Breast epithelium (tissue), 4 donors: Measurements from ENCODE around the gene TATDN2. TPM values are rescaled to one million over a fixed set of nuclear protein-coding genes. Genes with fewer than 3 reads are reported as not detected.

Source experiments
- DNase-seq, 2 donors: peaks; one replicate each; pipeline ENCODE4 v3.0.0-alpha.2; 2019; ENCODE audit warnings: low spot score in 2 of 2
- H3K27ac ChIP-seq, 2 donors: fragments of 200-600 bp; sonication (generic) in 1 of 2; one replicate each; pipeline ENCODE4 v1.5.1; 2016 to 2019; ENCODE audit warnings: mild to moderate bottlenecking in 1 of 2
- H3K27me3 ChIP-seq, 2 donors: fragments of 200-600 bp; sonication (generic) in 1 of 2; one replicate each; pipeline versions ENCODE4 v1.5.1 to v1.6.0; 2017 to 2019; ENCODE audit warnings: control low read depth in 1 of 2, mild to moderate bottlenecking in 1 of 2
- H3K36me3 ChIP-seq: fragments of 200-600 bp; one replicate; pipeline ENCODE4 v1.5.1; 2019
- H3K4me1 ChIP-seq, 2 donors: fragments of 200-600 bp; sonication (generic); one replicate each; pipeline ENCODE4 v1.5.1; 2016 to 2019; ENCODE audit warnings: control low read depth in 1 of 2
- H3K4me3 ChIP-seq, 3 donors: fragments of 200-600 bp; sonication (generic); 1 replicate in 2 of 3; 2 replicates in 1 of 3; pipeline ENCODE4 v1.5.1; 2016 to 2019; ENCODE audit warnings: mild to moderate bottlenecking in 3 of 3, moderate library complexity in 2 of 3
- H3K9me3 ChIP-seq, 2 donors: fragments of 200-600 bp; sonication (generic) in 1 of 2; one replicate each; pipeline ENCODE4 v1.5.1; 2016 to 2019; ENCODE audit warnings: control low read depth in 1 of 2
- POLR2A ChIP-seq: fragments of 450-650 bp; IDR thresholded peaks from one replicate; pipeline ENCODE4 v1.6.1; 2016; ENCODE audit warnings: antibody characterized with exemption, mild to moderate bottlenecking, moderate library complexity
- POLR2AphosphoS5 ChIP-seq, 3 donors: sonication (generic); formaldehyde crosslinking; IDR thresholded peaks; one replicate each; pipeline ENCODE4 v1.6.1; 2017; ENCODE audit warnings: antibody characterized with exemption in 3 of 3
- intact Hi-C: fragments of 100-400 bp; cut with DNase I; formaldehyde crosslinking; loops from one replicate; pipeline ENCODE4 v1.15.1; 2023; ENCODE audit warnings: low total_unique reads
- total RNA-seq, 3 donors: library from RNA; depleted of rRNA; stranded (reverse); fragments of >200 nt; gene quantifications; one replicate each; pipeline ENCODE4 v1.1.0, GENCODE V29; 2016
- TF ChIP-seq, protein P1 (sequence below), 3 donors: fragments of 450-650 bp; IDR thresholded peaks; one replicate each; pipeline ENCODE4 v1.5.1; 2016 to 2017; ENCODE audit warnings: antibody characterized with exemption in 3 of 3, mild to moderate bottlenecking in 3 of 3, moderate library complexity in 3 of 3

The TATDN2 gene
- total RNA-seq, 3 donors from 2014 or later: 14.6 to 19.3 (median 18.7) TPM

DNA sequence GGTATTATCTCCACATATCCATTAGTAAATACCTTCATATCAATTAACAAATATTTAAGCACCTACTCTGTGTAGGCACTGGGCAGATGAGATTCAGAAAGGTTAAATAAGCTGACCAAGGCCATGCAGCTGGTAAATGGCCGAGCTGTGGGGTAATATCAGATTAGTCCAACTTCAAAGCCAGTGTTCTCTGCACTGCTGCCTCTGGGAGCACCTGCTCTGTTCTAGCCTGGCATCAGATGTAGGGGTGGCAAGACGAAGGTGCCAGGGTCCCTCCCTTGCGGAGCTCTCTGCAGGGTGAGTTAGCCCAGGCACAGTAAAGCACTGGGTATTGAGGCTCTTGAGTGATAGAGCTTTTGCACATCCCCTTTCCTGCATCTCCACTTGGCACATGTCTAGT lies 5.5 kb downstream of the TATDN2 start:
- peaks cover 0 to 6% of the 10 kb centered on the region in 2 donors for H3K4me1 ChIP-seq
- H3K27me3 ChIP-seq: no peaks in the 10 kb centered on the region
- no peak for DNase-seq
- H3K4me3 ChIP-seq: no peak overlapping the region
- H3K36me3 ChIP-seq: no peaks in the 10 kb centered on the region
- no peak for TF ChIP-seq POLR2AphosphoS5 (IDR thresholded peaks at IDR 0.05)
- no peak for TF ChIP-seq POLR2A
- TF ChIP-seq, protein P1, sequence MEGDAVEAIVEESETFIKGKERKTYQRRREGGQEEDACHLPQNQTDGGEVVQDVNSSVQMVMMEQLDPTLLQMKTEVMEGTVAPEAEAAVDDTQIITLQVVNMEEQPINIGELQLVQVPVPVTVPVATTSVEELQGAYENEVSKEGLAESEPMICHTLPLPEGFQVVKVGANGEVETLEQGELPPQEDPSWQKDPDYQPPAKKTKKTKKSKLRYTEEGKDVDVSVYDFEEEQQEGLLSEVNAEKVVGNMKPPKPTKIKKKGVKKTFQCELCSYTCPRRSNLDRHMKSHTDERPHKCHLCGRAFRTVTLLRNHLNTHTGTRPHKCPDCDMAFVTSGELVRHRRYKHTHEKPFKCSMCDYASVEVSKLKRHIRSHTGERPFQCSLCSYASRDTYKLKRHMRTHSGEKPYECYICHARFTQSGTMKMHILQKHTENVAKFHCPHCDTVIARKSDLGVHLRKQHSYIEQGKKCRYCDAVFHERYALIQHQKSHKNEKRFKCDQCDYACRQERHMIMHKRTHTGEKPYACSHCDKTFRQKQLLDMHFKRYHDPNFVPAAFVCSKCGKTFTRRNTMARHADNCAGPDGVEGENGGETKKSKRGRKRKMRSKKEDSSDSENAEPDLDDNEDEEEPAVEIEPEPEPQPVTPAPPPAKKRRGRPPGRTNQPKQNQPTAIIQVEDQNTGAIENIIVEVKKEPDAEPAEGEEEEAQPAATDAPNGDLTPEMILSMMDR (IDR thresholded peaks at IDR 0.05): no peak
- no peaks in the 10 kb centered on the region for H3K9me3 ChIP-seq
- intact Hi-C loops: no loop called here
- H3K27ac ChIP-seq: no peak overlapping the region

DNA sequence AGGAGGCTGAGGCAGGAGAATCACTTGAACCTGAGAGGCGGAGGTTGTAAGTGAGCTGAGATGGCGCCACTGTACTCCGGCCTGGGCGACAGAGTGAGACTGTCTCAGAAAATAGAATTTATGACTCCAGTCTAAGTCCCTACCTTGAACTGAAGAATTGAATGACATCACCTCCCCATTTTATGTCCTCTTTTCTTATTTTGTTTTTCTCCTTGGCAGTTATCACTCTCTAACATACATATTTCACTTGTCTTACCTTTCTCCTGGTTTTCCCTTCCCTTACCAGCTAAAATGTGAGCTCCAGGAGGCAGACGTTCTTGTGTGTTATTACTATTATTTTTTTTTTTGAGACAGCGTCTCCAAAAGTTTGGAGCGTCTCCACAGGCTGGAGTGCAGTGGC lies 7.6 kb downstream of the TATDN2 start:
- Histone ChIP-seq H3K36me3 (no peaks in the 10 kb centered on the region), H3K27ac (no peak overlapping the region), H3K9me3 (no peaks in the 10 kb centered on the region), H3K4me1 (no peaks in the 10 kb centered on the region), H3K27me3 (no peaks in the 10 kb centered on the region), H3K4me3 (no peak overlapping the region)
- TF ChIP-seq, protein P1 (IDR thresholded peaks at IDR 0.05): no peak
- no peak for TF ChIP-seq POLR2A
- DNase-seq: no peak
- intact Hi-C loops: no loop called here

DNA sequence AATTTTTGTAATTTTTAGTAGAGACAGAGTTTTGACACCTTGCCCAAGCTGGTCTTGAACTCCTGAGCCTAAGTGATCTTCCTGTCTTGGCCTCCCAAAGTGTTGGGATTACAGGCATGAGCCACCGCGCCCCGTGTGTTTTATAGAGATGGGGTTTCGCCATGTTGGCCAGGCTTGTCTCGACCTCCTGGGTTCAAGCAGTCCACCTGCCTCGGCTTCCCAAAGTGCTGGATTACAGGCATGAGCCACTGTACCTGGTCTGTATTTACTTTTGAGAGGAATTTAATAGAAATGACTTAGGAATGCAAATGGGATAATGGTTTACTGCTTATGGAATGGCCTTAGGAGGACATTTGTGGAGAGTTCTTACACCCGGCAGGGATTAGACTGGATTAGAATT lies 10.8 kb downstream of the TATDN2 start:
- DNase-seq: no peak
- Histone ChIP-seq H3K27me3 (no peaks in the 10 kb centered on the region), H3K4me3 (no peak overlapping the region), H3K27ac (no peak overlapping the region), H3K9me3 (no peaks in the 10 kb centered on the region), H3K36me3 (no peaks in the 10 kb centered on the region), H3K4me1 (no peaks in the 10 kb centered on the region)
- intact Hi-C loops: no loop called here
- no peak for TF ChIP-seq POLR2A
- TF ChIP-seq, protein P1 (IDR thresholded peaks at IDR 0.05): no peak
- no peak for TF ChIP-seq POLR2AphosphoS5 (IDR thresholded peaks at IDR 0.05)

DNA sequence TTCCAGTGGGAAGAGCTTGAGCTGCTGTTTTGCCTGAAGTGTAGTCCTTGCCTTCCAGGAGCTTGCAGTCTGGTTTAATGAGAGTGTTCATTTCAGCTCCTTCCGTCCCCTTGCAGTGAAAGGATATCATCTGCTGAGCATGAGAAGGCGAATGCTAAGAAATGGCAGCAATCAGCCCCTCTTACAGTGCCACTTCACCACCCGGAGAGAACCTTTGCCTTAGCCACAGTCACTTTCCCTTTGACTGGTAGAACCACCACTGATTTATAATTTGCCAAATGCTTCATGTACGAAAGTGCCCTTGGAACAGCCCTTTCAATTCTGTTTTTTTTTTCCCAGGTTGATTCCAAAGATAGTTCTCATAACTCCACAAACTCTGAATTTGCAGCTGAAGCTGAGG lies 11.5 kb downstream of the TATDN2 start:
- Histone ChIP-seq H3K4me1 (no peaks in the 10 kb centered on the region), H3K9me3 (no peaks in the 10 kb centered on the region), H3K27ac (no peak overlapping the region), H3K4me3 (no peak overlapping the region), H3K27me3 (no peaks in the 10 kb centered on the region), H3K36me3 (no peaks in the 10 kb centered on the region)
- TF ChIP-seq, protein P1 (IDR thresholded peaks at IDR 0.05): no peak
- no peak for TF ChIP-seq POLR2AphosphoS5 (IDR thresholded peaks at IDR 0.05)
- no peak for TF ChIP-seq POLR2A
- DNase-seq: no peak
- intact Hi-C loops: no loop called here

DNA sequence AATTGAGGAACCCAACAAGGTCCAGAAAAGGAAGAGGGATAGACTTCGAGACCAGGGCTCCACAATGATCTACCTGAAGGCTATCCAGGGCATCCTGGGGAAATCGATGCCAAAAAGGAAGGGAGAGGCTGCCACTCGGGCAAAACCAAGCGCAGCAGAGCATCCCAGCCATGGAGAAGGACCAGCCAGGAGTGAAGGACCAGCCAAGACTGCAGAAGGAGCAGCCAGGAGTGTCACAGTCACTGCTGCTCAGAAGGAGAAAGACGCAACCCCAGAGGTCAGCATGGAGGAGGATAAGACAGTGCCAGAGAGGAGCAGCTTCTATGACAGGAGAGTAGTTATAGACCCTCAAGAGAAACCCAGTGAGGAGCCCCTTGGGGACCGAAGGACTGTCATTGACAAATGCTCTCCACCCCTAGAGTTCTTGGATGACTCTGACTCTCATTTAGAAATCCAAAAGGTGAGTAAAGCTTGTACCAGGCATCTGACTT lies 12.0 kb downstream of the TATDN2 start:
- Histone ChIP-seq H3K36me3 (no peaks in the 10 kb centered on the region), H3K4me3 (no peak overlapping the region), H3K9me3 (no peaks in the 10 kb centered on the region), H3K4me1 (no peaks in the 10 kb centered on the region), H3K27me3 (no peaks in the 10 kb centered on the region), H3K27ac (no peak overlapping the region)
- intact Hi-C loops: no loop called here
- DNase-seq: no peak
- TF ChIP-seq POLR2AphosphoS5 (IDR thresholded peaks at IDR 0.05): no peak
- TF ChIP-seq POLR2A: no peak
- TF ChIP-seq, protein P1 (IDR thresholded peaks at IDR 0.05): no peak
